H1 (cell line): ENCODE results near the gene SH3RF3. TPM values are rescaled to one million over a fixed set of nuclear protein-coding genes. Genes with fewer than 3 reads are reported as not detected.

Experiments used
- CTCF ChIA-PET: fragments of 300-600 bp; sonication (Branson Sonifier 250); formaldehyde crosslinking; loops from one replicate; lab custom pipeline; 2021; ENCODE audit not compliant: partially characterized antibody; lab: Charles Lee
- POLR2A ChIA-PET: fragments of 300-600 bp; sonication (Branson Sonifier 250); formaldehyde crosslinking; loops from one replicate; lab custom pipeline; 2021; ENCODE audit warnings: inconsistent platforms; ENCODE audit not compliant: partially characterized antibody; lab: Charles Lee
- DNase-seq, 2 experiments: peaks; one replicate each; pipeline versions ENCODE4 v3.0.0 to v3.0.0-alpha.2; 2010 to 2022; ENCODE audit warnings: low spot score in 2 of 2, low read depth in 1 of 2, mixed read lengths in 1 of 2
- FAIRE-seq: peaks from 2 replicates; lab custom pipeline; 2011; peaks lifted over from hg19 to GRCh38; lab: Jason Lieb, UNC
- H2AFZ ChIP-seq: 2 replicates; pipeline ENCODE4 v1.8.1; 2012; ENCODE audit warnings: low read length, inconsistent platforms
- H2AK5ac ChIP-seq: 2 replicates; pipeline ENCODE4 v1.6.1; 2013; ENCODE audit warnings: low read depth, low read length
- H2BK120ac ChIP-seq: replicated peaks from 2 replicates; pipeline ENCODE3; 2013; ENCODE audit warnings: low read depth, low read length, inconsistent platforms
- H2BK12ac ChIP-seq: 2 replicates; pipeline ENCODE4 v1.6.1; 2013; ENCODE audit warnings: low read depth, low read length
- H2BK15ac ChIP-seq: 2 replicates; pipeline ENCODE4 v1.6.1; 2013; ENCODE audit warnings: low read length
- H2BK20ac ChIP-seq: 2 replicates; pipeline ENCODE4 v1.6.1; 2013; ENCODE audit warnings: low read length
- H2BK5ac ChIP-seq: 2 replicates; pipeline ENCODE4 v1.6.1; 2013; ENCODE audit warnings: low read depth, low read length
- H3K14ac ChIP-seq: 2 replicates; pipeline ENCODE4 v1.6.1; 2013; ENCODE audit warnings: inconsistent platforms; ENCODE audit not compliant: insufficient read length
- H3K18ac ChIP-seq: 2 replicates; pipeline ENCODE4 v1.6.1; 2013; ENCODE audit warnings: low read length; ENCODE audit errors: extremely low read depth
- H3K23ac ChIP-seq: 2 replicates; pipeline ENCODE4 v1.6.1; 2013; ENCODE audit warnings: inconsistent platforms; ENCODE audit not compliant: insufficient read length
- H3K23me2 ChIP-seq: 2 replicates; pipeline ENCODE4 v1.6.1; 2013; ENCODE audit warnings: low read depth, low read length
- H3K27ac ChIP-seq: 2 replicates; pipeline ENCODE4 v1.6.1; 2011; ENCODE audit warnings: low read depth, low read length, inconsistent platforms
- H3K27me3 ChIP-seq, 4 experiments: replicated peaks in 1 of 4; 1 replicate in 1 of 4; 2 replicates in 3 of 4; pipeline versions ENCODE4 v1.6.1 to v1.8.1; 2011 to 2013; ENCODE audit warnings: low read length in 3 of 4, mild to moderate bottlenecking in 3 of 4, inconsistent platforms in 2 of 4, mixed read lengths in 2 of 4, moderate library complexity in 1 of 4; ENCODE audit not compliant: control insufficient read depth in 3 of 4, insufficient read depth in 3 of 4; ENCODE audit errors: extremely low read depth in 1 of 4
- H3K36me3 ChIP-seq, 4 experiments: 2 replicates each; pipeline versions ENCODE4 v1.6.1 to v1.8.1; 2011 to 2013; ENCODE audit warnings: mild to moderate bottlenecking in 4 of 4, low read length in 3 of 4, moderate library complexity in 2 of 4, control low read depth in 1 of 4, inconsistent platforms in 1 of 4; ENCODE audit not compliant: insufficient read depth in 4 of 4, control insufficient read depth in 2 of 4
- H3K4ac ChIP-seq: replicated peaks from 2 replicates; pipeline ENCODE3; 2013; ENCODE audit warnings: low read length, low read depth, mixed read lengths, inconsistent platforms; ENCODE audit not compliant: insufficient read length
- H3K4me1 ChIP-seq, 4 experiments: replicated peaks in 1 of 4; 1 replicate in 1 of 4; 2 replicates in 3 of 4; pipeline versions ENCODE4 v1.6.1 to v1.8.1; 2011 to 2013; ENCODE audit warnings: low read length in 3 of 4, inconsistent platforms in 2 of 4, mixed read lengths in 1 of 4; ENCODE audit not compliant: insufficient read depth in 4 of 4, control insufficient read depth in 3 of 4
- H3K4me2 ChIP-seq, 2 experiments: 2 replicates each; pipeline versions ENCODE4 v1.6.1 to v1.8.1; 2011 to 2013; ENCODE audit warnings: low read depth in 2 of 2, low read length in 2 of 2, control low read depth in 1 of 2, inconsistent platforms in 1 of 2, mild to moderate bottlenecking in 1 of 2; ENCODE audit not compliant: insufficient read depth in 1 of 2
- H3K4me3 ChIP-seq, 4 experiments: fragments of 200-600, 300-600 bp in 1 of 4; sonication (generic), shearing (Covaris generic), sonication (Bioruptor Twin) in 1 of 4; 2 replicates each; pipeline versions ENCODE4 v1.5.1 to v1.8.1; 2011 to 2016; ENCODE audit warnings: low read length in 4 of 4, low read depth in 3 of 4, control low read depth in 2 of 4, inconsistent platforms in 2 of 4, mild to moderate bottlenecking in 2 of 4, mixed read lengths in 1 of 4, moderate library complexity in 1 of 4; ENCODE audit not compliant: insufficient read depth in 2 of 4; ENCODE audit errors: extremely low read depth in 1 of 4
- H3K56ac ChIP-seq: replicated peaks from 2 replicates; pipeline ENCODE3; 2013; ENCODE audit warnings: low read depth, mild to moderate bottlenecking, mixed read lengths, low read length, inconsistent platforms; ENCODE audit not compliant: insufficient read length
- H3K79me1 ChIP-seq: 2 replicates; pipeline ENCODE4 v1.6.1; 2013; ENCODE audit warnings: low read depth, low read length, control low read depth
- H3K79me2 ChIP-seq, 2 experiments: 2 replicates each; pipeline versions ENCODE4 v1.6.1 to v1.8.1; 2012 to 2013; ENCODE audit warnings: low read length in 2 of 2, mild to moderate bottlenecking in 2 of 2, inconsistent platforms in 1 of 2; ENCODE audit not compliant: insufficient read depth in 2 of 2, control insufficient read depth in 1 of 2
- H3K9ac ChIP-seq, 4 experiments: replicated peaks in 1 of 4; 1 replicate in 1 of 4; 2 replicates in 3 of 4; pipeline versions ENCODE4 v1.6.1 to v1.8.1; 2011 to 2013; ENCODE audit warnings: low read depth in 3 of 4, low read length in 3 of 4, control low read depth in 2 of 4, mild to moderate bottlenecking in 2 of 4, moderate library complexity in 2 of 4, inconsistent platforms in 1 of 4; ENCODE audit errors: extremely low read depth in 1 of 4
- H3K9me3 ChIP-seq, 2 experiments: 2 replicates each; pipeline versions ENCODE4 v1.6.1 to v1.8.1; 2012 to 2013; ENCODE audit warnings: mild to moderate bottlenecking in 2 of 2, moderate library complexity in 2 of 2, control low read depth in 1 of 2, inconsistent platforms in 1 of 2, low read depth in 1 of 2, low read length in 1 of 2, mixed read lengths in 1 of 2; ENCODE audit not compliant: insufficient read depth in 2 of 2
- H4K20me1 ChIP-seq, 2 experiments: replicated peaks in 1 of 2; 2 replicates each; pipeline versions ENCODE3 to v1.8.1; 2011 to 2013; ENCODE audit warnings: inconsistent platforms in 2 of 2, low read length in 2 of 2, mild to moderate bottlenecking in 1 of 2; ENCODE audit not compliant: insufficient read depth in 2 of 2, control insufficient read depth in 1 of 2
- H4K5ac ChIP-seq: 2 replicates; pipeline ENCODE4 v1.6.1; 2013; ENCODE audit warnings: low read length, low read depth, mixed read lengths, inconsistent platforms; ENCODE audit not compliant: insufficient read length
- H4K8ac ChIP-seq: 2 replicates; pipeline ENCODE4 v1.8.0; 2013; ENCODE audit warnings: mild to moderate bottlenecking, moderate library complexity, low read length, inconsistent platforms; ENCODE audit not compliant: insufficient read depth; ENCODE audit errors: extremely low read depth
- H4K91ac ChIP-seq: replicated peaks from 2 replicates; pipeline ENCODE3; 2013; ENCODE audit warnings: low read length, mixed read lengths, inconsistent platforms; ENCODE audit not compliant: insufficient read length
- ATF2 ChIP-seq: IDR thresholded peaks from 2 replicates; pipeline ENCODE4 v1.6.1; 2012; ENCODE audit warnings: low read length, inconsistent platforms
- BACH1 ChIP-seq: IDR thresholded peaks from 2 replicates; pipeline ENCODE4 v1.6.1; 2012; ENCODE audit warnings: low read length, improper control_type of control experiment
- GABPA ChIP-seq: IDR thresholded peaks from 2 replicates; pipeline ENCODE4 v1.6.1; 2011; ENCODE audit warnings: mild to moderate bottlenecking, low read length, moderate library complexity, borderline replicate concordance; ENCODE audit not compliant: insufficient read depth
- KDM4A ChIP-seq: IDR thresholded peaks from one replicate; pipeline ENCODE4 v1.7.1; 2012; ENCODE audit warnings: low read depth, mild to moderate bottlenecking, moderate library complexity, low read length, inconsistent platforms; ENCODE audit not compliant: severe bottlenecking
- KDM5A ChIP-seq: fragments of 200-600 bp; IDR thresholded peaks from 2 replicates; pipeline ENCODE4 v1.7.1; 2012; ENCODE audit warnings: mild to moderate bottlenecking, low read length, inconsistent platforms, mixed read lengths
- MAFK ChIP-seq: IDR thresholded peaks from 2 replicates; pipeline ENCODE4 v1.6.1; 2012; ENCODE audit warnings: low read depth, mild to moderate bottlenecking, improper control_type of control experiment, low read length
- NRF1 ChIP-seq: IDR thresholded peaks from 2 replicates; pipeline ENCODE4 v1.6.1; 2011; ENCODE audit warnings: mild to moderate bottlenecking, low read depth, low read length, improper control_type of control experiment
- RBBP5 ChIP-seq: IDR thresholded peaks from 2 replicates; pipeline ENCODE4 v1.7.1; 2012; ENCODE audit warnings: low read depth, mild to moderate bottlenecking, inconsistent platforms, low read length, moderate library complexity, borderline replicate concordance
- SP1 ChIP-seq: IDR thresholded peaks from 2 replicates; pipeline ENCODE4 v1.6.1; 2011; ENCODE audit warnings: low read depth, low read length
- SP4 ChIP-seq: IDR thresholded peaks from 2 replicates; pipeline ENCODE4 v1.6.1; 2012; ENCODE audit warnings: low read length, inconsistent platforms
- WGBS, 2 experiments: shearing (Covaris generic) in 1 of 2; methylation state at CpG; one replicate each; pipeline versions ENCODE4 v1.1.6 to v1.1.7; 2013 to 2015; ENCODE audit warnings: low lambda C conversion rate in 2 of 2, mixed read lengths in 2 of 2, inconsistent platforms in 1 of 2, low coverage in 1 of 2, missing lambda C conversion rate in 1 of 2; ENCODE audit not compliant: insufficient replicate concordance in 2 of 2, insufficient coverage in 1 of 2, insufficient read length in 1 of 2; ENCODE audit errors: extremely low coverage in 1 of 2, missing lambda C conversion rate in 1 of 2; 5-methylcytosine and 5-hydroxymethylcytosine counted together
- polyA plus RNA-seq, 7 experiments: library from polyadenylated mRNA; depleted of rRNA in 3 of 7; stranded (reverse) in 5 of 7; unstranded in 2 of 7; fragments of >200 nt in 5 of 7; fragments of 200-250 nt in 2 of 7; gene quantifications; 1 replicate in 5 of 7; 2 replicates in 1 of 7; 4 replicates in 1 of 7; pipeline versions ENCODE4 v1.2.1 to v1.2.3, GENCODE V29; 2011 to 2013; ENCODE audit warnings: missing spikeins in 2 of 7, mixed read lengths in 2 of 7
- total RNA-seq: library from RNA; stranded (reverse); fragmentation: NEBNext Ultra II Directional; extraction: Animal tissue kit (Norgen Biotek cat#: 25700); gene quantifications from 2 replicates; pipeline ENCODE4 v1.2.1, GENCODE V29; 2021

The SH3RF3 gene
- total and polyA plus RNA-seq, 2 of the 8 experiments (the other 6 are each of a cell fraction or from before 2014, with no cell fraction given): 0.11 to 0.65 TPM

- ChIA-PET CTCF (no interaction called here), POLR2A (no interaction called here)
- Histone ChIP-seq H4K8ac (no peak overlapping the region), H3K23ac (no peak overlapping the region), H3K36me3 (no peaks in the 10 kb centered on the region), H4K91ac (no peak overlapping the region), H3K79me1 (no peaks in the 10 kb centered on the region), H3K4me3 (no peak overlapping the region), H2BK15ac (no peak overlapping the region), H2BK20ac (no peak overlapping the region), H4K20me1 (no peaks in the 10 kb centered on the region), H3K27ac (no peak overlapping the region), H3K27me3 (no peaks in the 10 kb centered on the region), H3K9me3 (peaks cover 17 to 20% of the 10 kb centered on the region in 2 experiments), H3K14ac (no peak overlapping the region), H3K4me2 (no peak overlapping the region), H3K23me2 (no peaks in the 10 kb centered on the region), H3K56ac (no peak overlapping the region), H4K5ac (no peak overlapping the region), H3K18ac (no peak overlapping the region), H3K4ac (no peak overlapping the region), H2BK12ac (no peak overlapping the region), H3K4me1 (no peaks in the 10 kb centered on the region), H2BK5ac (no peak overlapping the region), H3K9ac (no peak overlapping the region), H2AK5ac (no peak overlapping the region), H2AFZ (no peak overlapping the region), H3K79me2 (no peaks in the 10 kb centered on the region), H2BK120ac (no peak overlapping the region)
- FAIRE-seq: no peak
- WGBS, 2 experiments: 64% methylated on average over 4 of the region's 4 CpGs; no CpG with 5 or more reads in 1 of the 2 experiments
- TF ChIP-seq BACH1 (no peak), GABPA (no peak), KDM4A (no peak), SP1 (no peak), SP4 (no peak), MAFK (no peak), NRF1 (no peak), ATF2 (no peak), RBBP5 (no peak), KDM5A (no peak)
- DNase-seq: no peak
Measured at GRCh38 chr2:109089602-109090300, 39.3 kb upstream of the SH3RF3 start.
